ENCODE results near the gene NCAN. TPM values are rescaled to one million over a fixed set of nuclear protein-coding genes. Genes with fewer than 3 reads are reported as not detected.

NCAN gene
- total and polyA plus RNA-seq, 2 of the 4 experiments (the other 2 are of a cell fraction): not detected

- Histone ChIP-seq H2BK20ac (ENCODE audit: low read depth, low read length) (no peak overlapping the region), H3K4me1 (ENCODE audit: control insufficient read depth, insufficient read depth, low read length) (no peaks in the 10 kb centered on the region), H2AK9ac (replicated peaks; ENCODE audit: low read depth, low read length, poor library complexity) (no peak overlapping the region), H4K8ac (ENCODE audit: low read depth in 2 of 2, low read length in 2 of 2) (no peak overlapping the region), H3K9me3 (ENCODE audit: control insufficient read depth, insufficient read depth, low read length) (peaks cover 20% of the 10 kb centered on the region), H2AK5ac (ENCODE audit: low read depth, low read length) (no peak overlapping the region), H3K4me3 (ENCODE audit: insufficient read depth, low read depth, low read length) (no peak overlapping the region), H2BK120ac (ENCODE audit: low read depth, low read length) (no peak overlapping the region), H2BK15ac (ENCODE audit: low read depth, low read length) (no peak overlapping the region), H3K18ac (ENCODE audit: low read depth, low read length) (no peak overlapping the region), H3K14ac (replicated peaks; ENCODE audit: low read depth, low read length) (no peak overlapping the region), H3K4me2 (ENCODE audit: low read depth, low read length) (no peak overlapping the region), H3K27ac (ENCODE audit: insufficient read depth, low read length) (no peak overlapping the region), H3K56ac (ENCODE audit: extremely low read depth, insufficient read depth, low read length) (no peak overlapping the region), H2BK5ac (ENCODE audit: low read depth, low read length, poor library complexity, severe bottlenecking) (no peak overlapping the region), H4K91ac (ENCODE audit: insufficient read depth, low read depth, low read length) (no peak overlapping the region), H2AFZ (replicated peaks; ENCODE audit: low read length, poor library complexity) (no peak overlapping the region), H3K23ac (ENCODE audit: low read depth, low read length) (no peak overlapping the region), H3K79me1 (ENCODE audit: low read depth in 1 of 2, low read length in 2 of 2) (no peaks in the 10 kb centered on the region), H3K36me3 (ENCODE audit: control insufficient read depth, insufficient read depth, low read length) (no peaks in the 10 kb centered on the region), H3K9ac (ENCODE audit: low read depth, low read length) (no peak overlapping the region), H3K4ac (ENCODE audit: low read depth, low read length) (no peak overlapping the region), H4K5ac (ENCODE audit: low read depth, low read length) (no peak overlapping the region), H3K9me1 (ENCODE audit: insufficient read depth, low read length) (no peaks in the 10 kb centered on the region), H3K27me3 (ENCODE audit: control insufficient read depth, insufficient read depth, low read length) (peaks cover 4% of the 10 kb centered on the region; the same call in 1 of the 2 replicates), H4K20me1 (ENCODE audit: insufficient read depth, low read length) (no peaks in the 10 kb centered on the region)
- ChIA-PET CTCF (no interaction called here), POLR2A (ENCODE audit: unreplicated experiment) (no interaction called here)
- in situ Hi-C loops (cut with MboI; ENCODE audit: low sequenced_read_pairs) (no loop called here), dilution Hi-C loops (cut with HindIII; ENCODE audit: low sequenced_read_pairs, unreplicated experiment) (no loop called here), intact Hi-C loops (cut with micrococcal nuclease) (no loop called here)
- ATAC-seq (ENCODE audit: low read depth): no peak
- BruUV-seq (replicated peaks): no TSS peak
- DNase-seq: no peak
- TF ChIP-seq MAFK (IDR thresholded peaks at IDR 0.05; ENCODE audit: low read depth, low read length) (no peak), FOS (IDR thresholded peaks at IDR 0.05; ENCODE audit: low read depth, low read length) (no peak), USF2 (IDR thresholded peaks at IDR 0.05; ENCODE audit: low read depth, low read length) (no peak), CEBPB (IDR thresholded peaks at IDR 0.05; ENCODE audit: low read depth, low read length) (no peak), POLR2A (IDR thresholded peaks at IDR 0.05; ENCODE audit: low read depth, low read length) (no peak), MAZ (IDR thresholded peaks at IDR 0.05; ENCODE audit: borderline replicate concordance, low read depth, low read length) (no peak), SMC3 (IDR thresholded peaks at IDR 0.05; ENCODE audit: low read depth, low read length) (no peak), NFE2L2 (IDR thresholded peaks at IDR 0.05; ENCODE audit: low read depth, low read length) (no peak)
- TF ChIP-seq, protein P1, sequence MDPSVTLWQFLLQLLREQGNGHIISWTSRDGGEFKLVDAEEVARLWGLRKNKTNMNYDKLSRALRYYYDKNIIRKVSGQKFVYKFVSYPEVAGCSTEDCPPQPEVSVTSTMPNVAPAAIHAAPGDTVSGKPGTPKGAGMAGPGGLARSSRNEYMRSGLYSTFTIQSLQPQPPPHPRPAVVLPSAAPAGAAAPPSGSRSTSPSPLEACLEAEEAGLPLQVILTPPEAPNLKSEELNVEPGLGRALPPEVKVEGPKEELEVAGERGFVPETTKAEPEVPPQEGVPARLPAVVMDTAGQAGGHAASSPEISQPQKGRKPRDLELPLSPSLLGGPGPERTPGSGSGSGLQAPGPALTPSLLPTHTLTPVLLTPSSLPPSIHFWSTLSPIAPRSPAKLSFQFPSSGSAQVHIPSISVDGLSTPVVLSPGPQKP (IDR thresholded peaks at IDR 0.05; ENCODE audit: borderline replicate concordance, low read depth, low read length): no peak
These were observed 24.4 kb downstream of the NCAN start for GRCh38 chr19:19236173-19236572.
